OCI-LY1 (cell line): Measurements from ENCODE around the gene NELL1.

Experiments used
- H2AFZ ChIP-seq: fragments of 200-600 bp; sonication (generic), shearing (Covaris generic); 2 replicates; pipeline ENCODE4 v1.6.0; 2014; ENCODE audit warnings: antibody characterized with exemption, mild to moderate bottlenecking, low read length
- H3F3A ChIP-seq: fragments of 200-600 bp; sonication (generic), shearing (Covaris generic); 2 replicates; pipeline ENCODE4 v1.6.0; 2014; ENCODE audit warnings: mild to moderate bottlenecking, antibody characterized with exemption, low read length, moderate library complexity; ENCODE audit not compliant: insufficient read depth
- H3K27ac ChIP-seq: fragments of 200-600 bp; sonication (generic); 2 replicates; pipeline ENCODE4 v1.5.1; 2014; ENCODE audit warnings: low read length, mixed run types, mild to moderate bottlenecking, low read depth; ENCODE audit not compliant: poor library complexity, severe bottlenecking
- H3K27me3 ChIP-seq: fragments of 200-600 bp; sonication (generic); 2 replicates; pipeline ENCODE4 v1.6.0; 2014; ENCODE audit warnings: antibody characterized with exemption, mild to moderate bottlenecking, low read length, moderate library complexity; ENCODE audit not compliant: insufficient read depth
- H3K36me3 ChIP-seq: fragments of 200-600 bp; sonication (generic); 2 replicates; pipeline ENCODE4 v1.6.1; 2014; ENCODE audit warnings: mild to moderate bottlenecking, antibody characterized with exemption, low read length, moderate library complexity, mixed read lengths; ENCODE audit not compliant: insufficient read depth
- H3K4me1 ChIP-seq: fragments of 200-600 bp; sonication (generic); 2 replicates; pipeline ENCODE4 v1.5.1; 2014; ENCODE audit warnings: mild to moderate bottlenecking, low read length, moderate library complexity; ENCODE audit not compliant: insufficient read depth, severe bottlenecking
- H3K4me2 ChIP-seq: fragments of 200-600 bp; sonication (generic), shearing (Covaris generic); 2 replicates; pipeline ENCODE4 v1.6.1; 2014; ENCODE audit warnings: low read length
- H3K4me3 ChIP-seq: fragments of 200-600 bp; sonication (generic); 2 replicates; pipeline ENCODE4 v1.5.1; 2014; ENCODE audit warnings: low read length, low read depth, mild to moderate bottlenecking, mixed read lengths; ENCODE audit not compliant: poor library complexity, severe bottlenecking
- H3K79me2 ChIP-seq: fragments of 200-600 bp; shearing (Covaris generic); 2 replicates; pipeline ENCODE4 v1.6.1; 2016; ENCODE audit warnings: mixed run types, low read length, mixed read lengths; ENCODE audit not compliant: insufficient read depth
- H3K9ac ChIP-seq: fragments of 200-600 bp; sonication (generic), shearing (Covaris generic); 2 replicates; pipeline ENCODE4 v1.6.1; 2014; ENCODE audit warnings: mild to moderate bottlenecking, low read length, mixed read lengths
- H3K9me2 ChIP-seq: fragments of 200-600 bp; sonication (generic), shearing (Covaris generic); 2 replicates; pipeline ENCODE4 v1.6.1; 2014; ENCODE audit warnings: low read depth, mild to moderate bottlenecking, low read length, mixed read lengths
- H3K9me3 ChIP-seq: fragments of 200-600 bp; shearing (Covaris generic); 2 replicates; pipeline ENCODE4 v1.6.1; 2014; ENCODE audit warnings: low read length, mixed read lengths
- H4K20me1 ChIP-seq: fragments of 200-600 bp; sonication (generic), shearing (Covaris generic); 2 replicates; pipeline ENCODE4 v1.6.0; 2016; ENCODE audit warnings: mild to moderate bottlenecking, low read length; ENCODE audit not compliant: insufficient read depth
- EZH2 ChIP-seq: fragments of 200-600 bp; sonication (generic), shearing (Covaris generic); IDR thresholded peaks from 2 replicates; pipeline ENCODE4 v1.8.0; 2017; ENCODE audit warnings: borderline replicate concordance, mixed run types, mild to moderate bottlenecking, antibody characterized with exemption, low read length, moderate library complexity, mixed read lengths
- TF ChIP-seq, protein P1 (sequence below): fragments of 200-600 bp; sonication (generic), shearing (Covaris generic); IDR thresholded peaks from 2 replicates; pipeline ENCODE4 v1.5.1; 2017; ENCODE audit warnings: mild to moderate bottlenecking, antibody characterized with exemption, low read length, moderate library complexity, mixed read lengths

Gene NELL1

DNA sequence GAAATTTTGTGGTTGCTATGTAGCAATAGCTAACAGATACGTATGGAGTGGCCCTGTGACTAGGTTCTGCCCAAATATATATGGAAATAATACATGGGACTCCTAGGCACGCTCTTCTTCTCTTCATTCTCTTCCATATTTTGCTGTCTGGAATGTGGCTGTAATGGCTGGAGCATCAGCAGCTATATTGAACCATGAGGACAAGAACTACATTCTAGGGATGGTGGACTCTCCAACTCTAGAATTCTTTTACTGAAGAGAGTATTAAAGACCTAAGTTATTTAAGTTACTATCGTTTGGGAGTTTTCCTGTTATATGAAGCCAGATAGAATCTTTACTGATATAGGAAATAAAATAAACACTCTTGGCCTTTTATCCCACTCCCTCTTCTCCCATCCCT, 7.5 kb upstream of the NELL1 start:
- H3K4me1 ChIP-seq, result no peaks in the 10 kb centered on the region
- H3K9ac ChIP-seq, result no peak overlapping the region
- H3F3A ChIP-seq, result no peaks in the 10 kb centered on the region
- no peaks in the 10 kb centered on the region for H3K36me3 ChIP-seq
- no peak for TF ChIP-seq EZH2
- TF ChIP-seq, protein P1, sequence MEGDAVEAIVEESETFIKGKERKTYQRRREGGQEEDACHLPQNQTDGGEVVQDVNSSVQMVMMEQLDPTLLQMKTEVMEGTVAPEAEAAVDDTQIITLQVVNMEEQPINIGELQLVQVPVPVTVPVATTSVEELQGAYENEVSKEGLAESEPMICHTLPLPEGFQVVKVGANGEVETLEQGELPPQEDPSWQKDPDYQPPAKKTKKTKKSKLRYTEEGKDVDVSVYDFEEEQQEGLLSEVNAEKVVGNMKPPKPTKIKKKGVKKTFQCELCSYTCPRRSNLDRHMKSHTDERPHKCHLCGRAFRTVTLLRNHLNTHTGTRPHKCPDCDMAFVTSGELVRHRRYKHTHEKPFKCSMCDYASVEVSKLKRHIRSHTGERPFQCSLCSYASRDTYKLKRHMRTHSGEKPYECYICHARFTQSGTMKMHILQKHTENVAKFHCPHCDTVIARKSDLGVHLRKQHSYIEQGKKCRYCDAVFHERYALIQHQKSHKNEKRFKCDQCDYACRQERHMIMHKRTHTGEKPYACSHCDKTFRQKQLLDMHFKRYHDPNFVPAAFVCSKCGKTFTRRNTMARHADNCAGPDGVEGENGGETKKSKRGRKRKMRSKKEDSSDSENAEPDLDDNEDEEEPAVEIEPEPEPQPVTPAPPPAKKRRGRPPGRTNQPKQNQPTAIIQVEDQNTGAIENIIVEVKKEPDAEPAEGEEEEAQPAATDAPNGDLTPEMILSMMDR, result no peak
- H3K27me3 ChIP-seq, result no peaks in the 10 kb centered on the region
- H3K4me2 ChIP-seq, result no peak overlapping the region
- H3K9me2 ChIP-seq, result no peaks in the 10 kb centered on the region
- no peaks in the 10 kb centered on the region for H3K79me2 ChIP-seq
- H3K9me3 ChIP-seq, result no peaks in the 10 kb centered on the region
- no peak overlapping the region for H3K27ac ChIP-seq
- H4K20me1 ChIP-seq, result no peaks in the 10 kb centered on the region
- no peak overlapping the region for H2AFZ ChIP-seq
- no peak overlapping the region for H3K4me3 ChIP-seq

DNA sequence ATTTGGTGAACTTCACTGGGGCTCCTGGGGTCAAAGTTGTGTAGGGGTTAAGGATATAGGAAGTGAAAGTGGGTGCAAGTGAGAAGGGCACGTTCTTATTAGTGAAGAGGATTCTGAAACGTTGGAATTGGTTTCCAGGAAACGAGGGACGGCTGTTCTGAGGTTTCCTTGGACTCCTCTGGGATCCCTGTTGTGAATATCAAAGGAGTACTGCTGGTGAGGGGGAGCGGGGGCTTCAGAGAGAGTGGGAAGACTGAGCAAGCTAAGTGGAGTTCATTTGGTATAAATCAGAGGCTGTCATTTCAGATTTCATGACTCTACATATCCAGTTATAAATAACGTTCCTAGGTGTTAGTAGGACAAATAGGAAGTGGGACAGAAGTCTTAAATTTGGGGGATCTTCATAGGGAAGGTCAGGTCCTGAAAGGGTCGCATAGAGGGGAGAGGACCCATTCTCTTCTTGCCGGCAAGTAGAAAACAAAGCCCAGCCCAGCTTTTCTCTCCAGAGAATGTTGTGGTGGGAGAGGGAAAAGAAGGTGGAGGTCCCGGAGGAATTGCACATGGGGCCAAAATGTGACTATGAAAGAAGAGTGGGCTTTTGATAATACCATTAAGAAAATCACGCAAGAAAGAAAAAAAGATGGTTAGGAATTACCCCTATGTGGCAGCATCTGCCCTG, 1.1 kb upstream of the NELL1 start:
- Histone ChIP-seq H3K4me3 (no peak overlapping the region), H3K36me3 (no peaks in the 10 kb centered on the region), H2AFZ (no peak overlapping the region), H3K9me3 (no peaks in the 10 kb centered on the region), H3K27ac (no peak overlapping the region), H3K4me1 (no peaks in the 10 kb centered on the region), H3F3A (no peaks in the 10 kb centered on the region), H3K4me2 (no peak overlapping the region), H3K79me2 (no peaks in the 10 kb centered on the region), H3K9ac (no peak overlapping the region), H3K9me2 (no peaks in the 10 kb centered on the region), H3K27me3 (no peaks in the 10 kb centered on the region), H4K20me1 (no peaks in the 10 kb centered on the region)
- TF ChIP-seq EZH2, result no peak
- TF ChIP-seq, protein P1, result no peak

DNA sequence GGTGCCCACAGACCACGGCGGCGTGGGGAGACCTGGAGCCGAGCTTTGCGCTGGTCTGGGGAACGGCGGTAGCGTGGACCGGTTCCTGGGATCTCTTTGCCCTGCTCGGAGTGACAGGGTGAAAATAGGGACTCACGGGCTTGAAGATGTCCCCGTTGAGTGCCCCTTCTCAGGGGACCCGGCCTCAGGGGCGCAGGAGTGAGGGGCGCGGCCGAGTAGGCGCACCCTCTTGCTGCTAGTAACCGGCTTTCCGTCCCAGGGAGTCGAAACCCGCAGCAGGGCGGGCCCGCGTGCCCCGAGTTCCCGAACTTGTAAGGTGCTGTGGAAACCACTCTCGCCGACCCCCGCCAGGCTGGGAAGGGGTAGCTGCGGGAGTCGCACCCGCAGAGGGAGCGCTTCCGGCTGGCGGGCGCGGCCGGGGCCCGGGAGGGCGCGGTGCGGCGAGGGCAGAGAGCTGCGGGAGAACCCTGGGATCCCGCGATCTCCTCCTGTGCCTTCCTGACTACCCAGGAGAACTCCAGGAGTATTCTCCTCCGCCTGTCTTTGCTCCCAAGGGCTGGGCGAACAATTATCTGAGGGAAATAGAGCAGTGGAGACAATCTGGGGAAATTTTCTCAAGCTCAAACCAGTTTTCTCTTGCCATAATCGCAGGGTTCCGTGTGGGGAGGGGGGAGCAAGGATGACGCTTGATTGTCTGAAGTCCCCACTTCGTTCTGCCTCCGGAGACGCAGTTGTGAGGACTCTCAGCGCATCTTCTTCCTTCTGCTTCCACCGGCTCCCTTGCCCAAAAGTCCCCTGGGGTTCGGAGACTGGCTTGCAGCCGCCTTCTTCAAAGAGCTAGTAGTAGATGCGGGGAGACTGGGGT, 666 bp downstream of the NELL1 start:
- Histone ChIP-seq H4K20me1 (no peaks in the 10 kb centered on the region), H3K27ac (no peak overlapping the region), H3K79me2 (no peaks in the 10 kb centered on the region), H3K36me3 (no peaks in the 10 kb centered on the region), H3K27me3 (no peaks in the 10 kb centered on the region), H2AFZ (no peak overlapping the region), H3K9ac (no peak overlapping the region), H3F3A (no peaks in the 10 kb centered on the region), H3K4me2 (no peak overlapping the region), H3K9me2 (no peaks in the 10 kb centered on the region), H3K4me3 (no peak overlapping the region), H3K4me1 (no peaks in the 10 kb centered on the region), H3K9me3 (no peaks in the 10 kb centered on the region)
- TF ChIP-seq, protein P1, result no peak
- TF ChIP-seq EZH2, result no peak
